GM12891 (cell line): Measurements from ENCODE around the gene UVSSA.
"Not testable (repeated sequence)": the region's sequence is repeated elsewhere in the genome, so short reads cannot be mapped to it uniquely, and the experiment has no call there.

ENCODE experiments used
- POLR2A ChIP-seq: IDR thresholded peaks from 2 replicates; pipeline ENCODE4 v1.6.1; 2011; ENCODE audit warnings: low read depth, low read length, control low read depth
- POLR2AphosphoS5 ChIP-seq: IDR thresholded peaks from 2 replicates; pipeline ENCODE4 v1.6.1; 2011; ENCODE audit warnings: low read depth, low read length, control low read depth

GRCh38 chr4:1324443-1325175 lies 22.4 kb upstream of the UVSSA start:
- not testable (repeated sequence) for TF ChIP-seq POLR2A, POLR2AphosphoS5
